HG03280 (cell line): ENCODE results near the gene PIANP.
"Not testable (repeated sequence)": the region's sequence is repeated elsewhere in the genome, so short reads cannot be mapped to it uniquely, and the experiment has no call there.

ENCODE experiments used
- ATAC-seq: cut with Tn5 transposase; IDR thresholded peaks from one replicate; pipeline ENCODE4 v1.9.1; 2021; ENCODE audit warnings: mild to moderate bottlenecking, moderate library complexity; ENCODE audit not compliant: unreplicated experiment

Gene PIANP

GRCh38 chr12:6708351-6708750 lies 7.7 kb upstream of the PIANP start:
- ATAC-seq = not testable (repeated sequence)

GRCh38 chr12:6703631-6704030 lies 3.0 kb upstream of the PIANP start:
- no peak for ATAC-seq

GRCh38 chr12:6701078-6701768 lies 608 bp upstream of the PIANP start:
- ATAC-seq = no peak

GRCh38 chr12:6699989-6700645 lies 498 bp downstream of the PIANP start:
- no peak for ATAC-seq

- ATAC-seq = no peak
Observed at GRCh38 chr12:6699259-6699988, 1.2 kb downstream of the PIANP start.

GRCh38 chr12:6698352-6699046 lies 2.1 kb downstream of the PIANP start:
- no peak for ATAC-seq

- no peak for ATAC-seq
Observed at GRCh38 chr12:6697584-6698351, 2.8 kb downstream of the PIANP start.

GRCh38 chr12:6696690-6697583 lies 3.7 kb downstream of the PIANP start:
- no peak for ATAC-seq

GRCh38 chr12:6695313-6696045 lies 5.1 kb downstream of the PIANP start:
- ATAC-seq = no peak

GRCh38 chr12:6694701-6695100 lies 5.9 kb downstream of the PIANP start:
- ATAC-seq = no peak

GRCh38 chr12:6693832-6694355 lies 6.7 kb downstream of the PIANP start:
- ATAC-seq = no peak

- ATAC-seq = no peak
Observed at GRCh38 chr12:6692888-6693287, 7.7 kb downstream of the PIANP start.

GRCh38 chr12:6691473-6691872 lies 9.1 kb downstream of the PIANP start:
- no peak for ATAC-seq

- ATAC-seq = peak; percentile 84
Observed at GRCh38 chr12:6688999-6689882, 11.4 kb downstream of the PIANP start, which contains the start of gene ZNF384. Gene ZNF384, minus strand, starts transcription at chr12:6689375. Its CDS starts 9,855 bp downstream, at chr12:6679520.

GRCh38 chr12:6688543-6688998 lies 12.0 kb downstream of the PIANP start:
- ATAC-seq = peak; percentile 2

GRCh38 chr12:6685814-6686213 lies 14.8 kb downstream of the PIANP start:
- ATAC-seq = no peak

- no peak for ATAC-seq
Observed at GRCh38 chr12:6684609-6685008, 16.0 kb downstream of the PIANP start.
